Measurements from ENCODE around the gene APCDD1. TPM values are rescaled to one million over a fixed set of nuclear protein-coding genes. Genes with fewer than 3 reads are reported as not detected.

Gene APCDD1
- 0.14 to 0.21 TPM in 2 of 5 replicates, not detected in the others for total RNA-seq (2022; extraction: Qiagen RNA extraction)

DNA sequence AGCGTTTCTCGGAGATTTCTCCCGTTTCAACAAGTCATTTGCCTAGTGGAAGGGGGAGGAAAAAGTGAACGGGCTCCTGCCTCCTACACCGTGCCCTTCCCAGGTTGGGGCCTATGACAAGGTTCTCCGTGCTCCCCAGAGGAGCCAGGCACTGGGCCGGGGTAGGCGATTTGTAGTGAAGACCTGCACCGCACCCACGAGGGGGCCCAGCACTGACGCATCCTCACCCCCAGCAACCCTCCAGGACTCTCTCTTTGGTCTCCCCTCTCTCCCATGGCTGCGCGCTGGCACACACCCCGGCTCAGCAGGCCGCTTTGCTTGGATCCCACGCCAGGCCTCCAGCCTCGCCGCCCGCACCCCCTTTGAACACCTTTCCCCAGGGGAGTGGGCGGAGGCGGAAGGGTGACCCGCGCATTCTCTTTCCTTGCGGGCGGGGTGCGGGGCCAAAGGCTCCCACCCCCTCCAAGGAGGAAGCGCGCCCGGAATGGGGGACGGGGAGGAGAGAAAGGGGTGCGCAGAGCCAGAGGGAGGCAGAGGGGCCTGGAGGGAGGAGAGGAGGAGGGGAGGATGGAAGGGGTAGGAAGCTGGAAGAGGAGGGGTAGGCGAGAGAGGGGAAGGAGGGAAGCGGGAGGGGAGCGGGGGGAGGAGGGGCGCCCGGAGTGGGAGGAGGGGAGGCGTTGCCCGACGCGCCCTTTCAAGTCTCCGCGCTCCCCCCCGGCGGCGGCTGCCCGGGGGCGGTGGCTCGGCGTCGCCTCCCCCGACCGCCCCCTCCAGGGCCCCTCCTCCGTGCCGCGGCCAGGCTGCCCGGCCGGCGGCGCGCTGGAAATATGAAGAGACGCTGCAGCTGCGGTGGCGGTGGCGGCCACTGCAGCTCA is at the start of gene APCDD1:
Gene APCDD1, plus strand, starts transcription at position 830 of the 875 bp plus-strand sequence. CDS start 347 bp downstream, outside the sequence.

DNA sequence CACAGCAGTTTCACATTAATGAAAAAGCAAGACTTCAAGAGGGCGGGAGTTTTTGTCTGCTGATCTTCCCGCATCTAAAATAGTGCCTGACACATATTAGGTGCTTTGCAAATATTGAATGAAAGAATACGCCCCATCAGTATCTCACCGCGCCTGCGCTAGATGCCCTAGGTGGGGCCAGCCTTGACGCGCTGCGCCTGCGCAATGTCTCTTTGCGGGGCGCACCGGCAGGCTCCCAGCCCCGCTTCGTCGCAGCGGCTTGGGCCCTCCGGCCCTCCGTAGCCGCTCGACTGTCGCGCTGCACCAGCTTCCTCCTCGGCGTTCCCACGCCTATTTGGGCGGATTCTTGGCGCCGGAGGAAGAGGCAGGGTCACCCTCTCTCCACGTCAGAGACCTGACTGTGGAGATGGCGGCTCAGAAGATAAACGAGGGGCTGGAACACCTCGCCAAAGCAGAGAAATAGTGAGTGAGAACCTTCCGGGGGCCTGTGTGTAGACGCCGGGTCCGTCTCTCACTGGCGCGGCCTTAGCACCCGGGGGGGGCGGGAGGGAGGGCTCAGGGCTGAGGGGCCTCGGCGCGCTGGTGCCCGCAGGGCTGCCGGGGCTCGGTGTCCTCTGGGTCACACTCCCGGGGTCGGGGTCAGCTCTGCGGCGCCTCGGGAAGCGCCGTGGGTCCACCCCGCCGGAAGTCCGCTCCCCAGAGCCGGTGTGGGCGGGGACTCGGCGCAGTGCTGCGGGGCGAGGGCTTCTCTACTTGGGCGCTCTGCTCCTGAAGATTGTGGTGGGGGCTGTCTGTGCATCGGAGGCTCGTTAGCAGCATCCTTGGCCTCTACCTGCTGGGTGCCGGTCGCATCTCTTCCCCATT is 71.5 kb downstream of the APCDD1 start, which contains the start of gene NAPG:
Gene NAPG, plus strand, starts transcription at position 331 of the 864 bp plus-strand sequence. Its CDS starts 76 bp downstream, at position 407.

Other genes starting within 250 kb of the APCDD1 start
- 9.5 to 11.3 TPM (median 10.6 TPM) in 5 replicates for gene NAPG, start 71.4 kb downstream of the APCDD1 start, total RNA-seq (2022; extraction: Qiagen RNA extraction)

All from A549 treated with CORT108297 at 1 μM for 4 hours (cell line).